D341Med (cell line): ENCODE data around the gene CD93.

Experiments
- DNase-seq: peaks from one replicate; pipeline ENCODE4 v3.0.0; 2012; ENCODE audit warnings: low spot score

Gene CD93

DNA sequence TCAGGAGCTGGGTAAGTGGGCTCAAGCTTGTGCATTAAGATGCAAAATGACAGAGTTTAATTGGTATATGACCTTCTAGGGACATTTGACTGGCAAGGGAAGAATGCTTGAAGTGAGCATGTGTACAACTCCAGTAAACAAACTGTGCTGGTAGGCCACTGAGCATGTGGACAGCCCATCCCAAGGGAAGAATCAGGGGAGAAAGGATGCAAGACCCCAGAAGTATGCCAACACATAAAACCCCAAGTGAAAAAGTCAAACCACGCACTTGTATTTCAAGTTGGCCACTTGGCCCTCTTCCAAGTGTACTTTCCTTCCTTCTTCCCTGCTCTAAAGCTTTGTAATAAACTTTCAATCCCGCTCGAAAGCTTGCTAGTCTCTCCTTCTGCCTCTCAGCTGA, 26.3 kb downstream of the CD93 start:
- DNase-seq = no peak

DNA sequence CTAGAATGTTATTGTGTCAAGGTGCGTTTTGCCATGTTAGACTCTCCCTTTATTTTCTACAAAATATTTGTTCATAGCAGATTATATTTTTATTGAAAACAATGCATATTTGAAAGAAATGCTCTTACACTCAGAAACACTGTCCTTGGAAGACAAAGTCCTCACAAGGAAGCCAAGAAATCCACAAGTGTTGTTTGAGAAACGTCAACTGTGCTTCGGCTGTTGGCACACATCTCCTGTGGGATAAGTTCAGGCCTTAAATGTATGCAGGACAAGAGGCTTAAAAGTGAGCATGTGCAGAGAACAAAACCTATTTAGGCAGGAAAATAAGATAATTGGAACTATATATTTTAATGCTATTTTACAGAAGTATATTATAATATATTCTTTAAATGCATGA, 27.1 kb downstream of the CD93 start:
- no peak for DNase-seq

DNA sequence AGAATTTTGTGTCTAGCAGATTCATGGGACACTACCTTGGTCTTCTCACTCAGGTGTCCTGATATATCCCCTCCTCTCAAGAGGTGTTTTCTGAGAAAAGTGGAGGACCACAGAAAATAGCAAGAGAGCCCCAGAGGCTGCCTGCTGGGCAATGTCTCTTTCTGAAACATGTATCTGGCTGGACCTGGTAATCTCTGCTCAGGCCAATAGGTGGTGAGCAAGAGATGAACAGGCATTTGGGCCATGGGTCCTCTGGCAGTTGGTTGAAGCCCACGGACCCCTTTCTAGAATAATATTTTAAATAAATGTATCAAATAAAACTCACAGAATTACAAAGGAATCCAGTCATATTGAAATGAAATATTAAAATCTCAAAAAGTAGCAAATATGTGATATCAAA, 27.9 kb downstream of the CD93 start:
- no peak for DNase-seq

GRCh38 chr20:23052904-23053303, 33.2 kb downstream of the CD93 start:
- no peak for DNase-seq

DNA sequence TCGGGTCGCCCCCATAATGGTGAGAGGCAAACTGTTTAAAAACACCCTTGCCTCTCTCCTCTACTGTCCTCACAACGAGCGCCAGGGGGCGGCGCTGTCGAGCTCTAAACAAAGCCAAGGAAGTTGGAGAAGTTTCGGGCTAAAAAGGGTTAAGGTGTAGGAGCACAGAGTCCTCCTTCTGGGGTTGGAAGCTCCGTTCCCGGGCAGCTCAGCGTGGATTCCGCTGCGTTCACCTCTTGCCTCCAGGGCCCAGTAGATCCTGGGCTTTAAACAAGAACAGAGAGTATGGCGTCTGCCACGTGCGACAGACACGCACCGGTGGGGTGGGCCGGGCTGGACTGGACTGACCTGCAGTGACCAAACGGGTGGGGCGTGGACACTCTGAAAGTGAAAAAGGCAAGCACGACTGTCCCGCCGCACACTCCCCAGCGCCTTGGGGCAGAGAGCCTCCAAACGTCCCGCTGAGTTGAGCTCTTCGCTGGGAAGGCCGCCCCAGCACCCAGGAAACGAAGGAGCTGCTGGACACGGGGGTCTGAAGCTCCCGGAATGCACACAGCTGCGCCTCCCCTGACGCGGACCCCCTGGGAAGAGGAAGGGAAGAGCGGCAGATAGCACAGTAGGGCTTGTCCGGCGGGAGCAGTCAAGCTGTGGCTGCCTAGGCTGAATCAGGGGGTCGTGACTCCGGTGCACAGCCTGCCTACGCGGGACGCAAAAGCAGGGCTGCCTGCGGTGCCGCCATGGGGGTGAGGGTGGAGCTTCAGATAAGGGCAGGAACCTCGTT, 35.1 kb downstream of the CD93 start:
- DNase-seq = no peak

- no peak for DNase-seq
Observed at GRCh38 chr20:23050076-23050838, 35.9 kb downstream of the CD93 start.

DNA sequence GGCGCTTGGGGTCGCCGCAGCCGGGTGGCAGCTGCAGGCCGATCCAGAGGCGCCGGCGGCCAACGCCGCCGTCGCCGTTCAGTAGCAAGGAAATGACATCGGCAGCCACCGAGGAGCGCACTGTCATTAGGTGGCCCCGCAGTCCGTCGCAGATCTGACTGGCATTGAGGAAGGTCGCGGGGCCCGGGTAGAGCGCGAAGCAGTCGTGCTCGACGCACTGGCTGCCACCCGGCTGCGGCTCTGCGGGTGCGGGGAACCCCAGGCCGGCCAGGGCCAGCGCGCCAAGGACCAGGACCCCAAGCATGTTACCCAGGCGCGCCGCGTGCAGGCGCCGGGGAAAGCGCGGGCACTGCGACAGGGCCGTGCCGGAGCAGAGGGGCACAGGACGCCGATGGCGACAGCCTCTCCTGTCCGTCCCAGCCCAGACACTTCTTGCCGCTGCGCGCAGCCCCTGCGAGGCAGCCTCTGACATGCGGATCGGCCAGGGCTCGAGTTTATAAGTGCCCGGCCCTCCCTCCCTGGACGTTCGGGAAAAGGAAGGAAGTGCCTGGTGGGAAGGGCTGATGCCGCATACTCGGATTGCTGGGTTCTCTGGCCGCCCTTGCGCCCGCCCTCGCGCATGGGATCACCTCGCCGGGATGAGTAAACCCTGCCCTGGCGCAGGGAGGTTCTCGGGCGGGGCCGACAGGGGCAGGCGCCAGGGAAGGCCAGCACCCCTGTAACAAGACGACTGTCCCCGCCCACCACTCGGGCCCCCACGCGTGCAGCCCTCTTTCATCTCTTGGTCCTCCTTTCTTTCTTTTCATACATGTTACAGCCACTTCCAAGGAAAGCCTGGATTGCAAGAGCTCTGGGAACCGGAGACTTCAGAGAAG, 36.7 kb downstream of the CD93 start, which contains the start of gene THBD:
Gene THBD, minus strand, starts transcription at position 472 of the 875 bp plus-strand sequence. Its CDS starts 168 bp downstream, at position 304.
- no peak for DNase-seq

DNA sequence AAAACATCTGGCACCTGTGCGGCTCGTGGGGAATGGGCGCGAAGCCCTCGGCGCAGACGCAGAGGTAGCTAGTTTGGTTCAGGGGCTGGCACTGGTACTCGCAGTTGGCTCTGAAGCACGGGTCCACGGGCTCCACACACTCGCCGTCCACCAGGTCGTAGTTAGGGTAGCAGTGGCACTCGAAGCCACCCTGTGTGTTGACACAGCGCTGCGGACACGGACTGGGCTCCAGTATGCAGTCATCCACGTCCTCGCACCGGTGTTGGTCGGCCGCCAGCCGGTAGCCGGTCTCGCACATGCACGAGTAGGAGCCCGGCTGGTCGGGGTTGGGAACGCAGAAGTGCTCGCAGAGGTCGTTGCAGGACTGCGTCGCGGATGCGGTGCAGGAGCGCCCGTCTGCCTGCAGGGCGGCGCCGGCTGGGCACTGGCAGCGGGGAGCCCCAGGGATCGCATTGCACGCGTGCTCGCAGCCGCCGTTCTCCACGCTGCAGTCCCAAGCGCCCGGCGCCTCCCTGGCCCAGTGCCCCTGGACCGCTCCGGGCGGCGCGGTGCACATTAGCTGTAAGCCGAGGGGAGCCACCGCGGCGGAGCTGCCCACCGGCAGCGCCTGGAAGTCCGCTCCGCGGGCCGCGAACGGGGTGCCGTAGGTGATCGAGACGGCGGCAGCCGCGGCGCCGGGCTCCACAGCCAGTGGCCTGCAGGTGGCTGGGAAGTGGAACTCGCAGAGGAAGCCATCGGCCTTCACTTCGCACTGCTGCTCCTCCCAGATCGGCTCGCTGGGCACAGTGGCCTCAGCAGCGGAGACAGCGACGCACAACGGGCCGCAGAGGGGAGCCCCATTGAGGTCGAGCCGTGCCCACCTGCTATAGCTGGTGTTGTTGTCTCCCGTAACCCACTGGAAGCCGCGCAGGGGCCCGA, 37.6 kb downstream of the CD93 start:
- no peak for DNase-seq

DNA sequence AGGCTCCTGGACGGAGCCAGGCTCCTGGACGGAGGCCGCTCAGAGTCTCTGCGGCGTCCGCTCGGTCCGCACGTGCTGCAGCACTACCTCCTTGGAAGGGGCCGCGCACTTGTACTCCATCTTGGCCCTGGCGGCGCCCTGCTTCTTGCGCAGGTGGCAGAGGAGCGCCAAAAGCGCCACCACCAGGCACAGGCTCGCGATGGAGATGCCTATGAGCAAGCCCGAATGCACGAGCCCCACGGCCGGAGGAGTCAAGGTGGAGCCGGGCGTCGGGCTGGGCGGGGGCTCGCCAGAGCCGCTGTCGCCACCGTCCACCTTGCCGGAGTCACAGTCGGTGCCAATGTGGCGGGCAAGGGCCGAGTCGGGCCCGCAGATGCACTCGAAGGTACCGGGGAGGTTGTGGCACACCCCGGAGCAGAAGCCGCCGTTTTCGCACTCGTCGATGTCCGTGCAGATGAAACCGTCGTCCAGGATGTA, 38.3 kb downstream of the CD93 start:
- no peak for DNase-seq

DNA sequence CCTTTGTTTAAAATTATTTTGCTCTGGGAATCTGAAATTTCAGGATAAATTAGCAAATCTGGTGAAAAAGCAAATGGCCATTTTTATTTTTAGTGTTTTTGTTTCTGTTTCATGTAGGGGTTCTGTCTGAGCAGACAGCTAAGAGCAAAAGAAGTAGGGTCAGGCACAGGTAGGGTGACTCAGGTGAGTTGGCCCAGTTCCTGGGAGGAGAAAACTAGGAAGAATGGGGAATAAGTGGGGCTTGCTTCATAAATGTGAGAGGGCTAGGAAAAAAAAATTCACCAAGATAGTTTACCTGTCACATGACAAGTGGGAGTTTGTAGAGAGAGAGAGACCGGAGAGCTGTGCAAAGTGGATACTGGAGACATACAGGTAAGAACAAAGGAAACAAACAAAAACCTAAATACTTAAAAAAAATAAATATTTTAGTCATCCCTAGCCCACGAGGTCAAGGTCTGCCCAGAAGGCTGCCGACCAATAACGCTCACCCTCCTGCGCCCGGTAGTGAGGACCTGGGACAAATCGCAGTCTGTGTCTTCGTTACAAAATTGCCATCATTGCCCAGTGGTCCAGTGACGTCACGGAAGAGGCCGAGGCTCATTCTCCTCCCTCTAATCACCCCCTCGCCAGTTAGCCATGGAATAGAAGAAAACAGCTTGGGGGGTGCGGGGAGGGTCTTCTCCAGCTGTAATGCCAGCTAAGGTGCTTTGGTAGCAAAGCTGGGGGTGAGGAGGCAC, 39.0 kb downstream of the CD93 start:
- no peak for DNase-seq

DNA sequence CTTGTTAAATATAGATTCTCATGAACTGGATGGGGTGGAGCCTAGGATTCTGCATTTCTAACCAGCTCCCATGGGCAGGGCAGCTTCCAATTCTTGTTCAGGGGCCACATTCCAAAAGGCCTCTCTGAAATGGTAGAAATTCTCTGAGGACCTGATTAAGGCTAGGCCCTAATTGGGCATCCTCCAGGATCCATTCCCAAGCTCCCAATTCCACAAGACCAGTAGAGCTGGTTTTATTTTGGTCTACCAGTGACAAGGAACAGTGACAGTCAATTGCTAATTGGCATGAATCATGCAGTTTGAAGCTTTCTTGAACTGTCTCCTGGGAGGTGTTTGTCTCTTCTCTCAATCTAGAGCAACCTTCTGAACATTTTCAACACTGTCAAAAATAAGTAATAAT, 39.7 kb downstream of the CD93 start:
- DNase-seq = no peak

DNA sequence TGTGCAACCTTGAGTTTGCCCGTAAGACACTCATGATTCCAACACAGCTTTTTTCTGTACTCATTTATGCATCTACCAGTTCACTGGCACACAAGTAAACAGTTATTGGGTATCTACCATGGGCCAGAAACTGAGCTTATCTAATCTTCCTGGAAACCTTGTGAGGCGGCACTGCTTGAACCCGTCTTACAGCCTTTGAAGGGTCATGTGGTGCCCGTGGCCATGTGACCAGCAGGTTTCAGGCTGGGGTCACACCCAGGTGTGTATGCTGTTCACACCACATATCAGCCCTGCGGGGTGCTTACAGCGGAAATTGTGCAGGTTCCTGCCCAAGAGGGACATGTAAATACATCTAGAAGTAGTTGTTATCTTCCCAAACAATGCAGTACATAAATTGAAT, 42.7 kb downstream of the CD93 start:
- DNase-seq = no peak

DNA sequence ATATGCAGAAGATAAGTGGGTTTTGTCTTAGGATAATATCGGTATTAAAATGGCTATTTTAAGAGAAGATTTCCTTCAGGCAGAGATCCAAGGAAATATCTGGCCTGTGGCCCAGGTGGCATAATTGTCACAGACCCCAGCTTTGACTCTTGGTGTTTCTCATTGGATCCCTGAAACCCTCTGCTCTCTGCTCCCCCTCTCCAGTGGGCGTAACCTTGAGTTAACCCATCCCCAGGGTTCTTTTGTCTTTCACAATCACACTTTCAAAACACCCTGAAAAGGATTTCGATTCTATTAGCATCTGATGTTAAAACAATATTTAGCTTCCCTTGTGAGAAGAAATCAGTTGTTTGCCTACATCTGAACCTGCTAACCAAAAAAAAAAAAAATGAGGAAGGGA, 43.9 kb downstream of the CD93 start:
- no peak for DNase-seq

GRCh38 chr20:23039885-23040508, 46.1 kb downstream of the CD93 start:
- DNase-seq = no peak

DNA sequence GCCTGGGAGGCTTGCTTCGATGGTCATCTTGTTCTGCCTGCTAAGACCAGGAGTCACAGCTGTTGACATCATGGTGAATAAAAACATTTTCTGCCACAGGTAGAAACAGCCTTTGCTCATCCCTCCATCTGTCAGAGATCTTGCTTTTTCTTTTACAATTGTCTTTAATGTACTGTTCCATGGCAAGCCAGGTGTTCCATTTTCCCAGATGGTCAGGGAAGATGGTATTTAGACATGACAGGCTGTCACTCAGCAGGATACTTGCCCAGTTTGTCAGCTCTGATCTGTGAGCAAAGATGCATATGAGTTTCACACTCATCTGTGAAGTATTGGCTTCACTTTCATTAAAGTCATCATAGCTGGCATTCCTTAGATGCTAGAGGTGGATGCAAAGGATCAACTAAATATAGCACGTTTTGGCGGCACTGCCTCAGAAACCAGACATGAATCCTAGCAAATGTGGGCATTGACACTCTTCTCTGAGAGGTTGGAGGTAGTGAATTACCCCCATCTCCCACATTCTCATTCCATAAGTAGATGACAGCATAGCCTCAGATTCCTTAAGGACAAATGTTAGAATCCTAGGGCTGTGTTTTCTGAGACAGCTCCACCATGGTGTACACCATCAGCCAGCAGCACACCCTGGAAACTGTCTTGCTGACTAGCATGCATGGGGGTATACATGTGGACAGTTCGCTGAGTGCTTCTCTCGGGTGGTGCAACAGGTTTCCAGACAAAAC, 46.8 kb downstream of the CD93 start:
- no peak for DNase-seq

- DNase-seq = no peak
Observed at GRCh38 chr20:23037017-23037481, 49.1 kb downstream of the CD93 start.

GRCh38 chr20:23036371-23036770, 49.8 kb downstream of the CD93 start:
- DNase-seq = no peak

DNA sequence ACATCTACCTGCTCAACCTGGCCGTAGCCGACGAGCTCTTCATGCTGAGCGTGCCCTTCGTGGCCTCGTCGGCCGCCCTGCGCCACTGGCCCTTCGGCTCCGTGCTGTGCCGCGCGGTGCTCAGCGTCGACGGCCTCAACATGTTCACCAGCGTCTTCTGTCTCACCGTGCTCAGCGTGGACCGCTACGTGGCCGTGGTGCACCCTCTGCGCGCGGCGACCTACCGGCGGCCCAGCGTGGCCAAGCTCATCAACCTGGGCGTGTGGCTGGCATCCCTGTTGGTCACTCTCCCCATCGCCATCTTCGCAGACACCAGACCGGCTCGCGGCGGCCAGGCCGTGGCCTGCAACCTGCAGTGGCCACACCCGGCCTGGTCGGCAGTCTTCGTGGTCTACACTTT, 50.4 kb downstream of the CD93 start:
- no peak for DNase-seq
